Endothelial cell of umbilical vein (primary cell): Measurements from ENCODE around the gene ZNF829. TPM values are rescaled to one million over a fixed set of nuclear protein-coding genes. Genes with fewer than 3 reads are reported as not detected.

Experiments used
- BruUV-seq: library from RNA; stranded (reverse); fragments of 400-500 nt; replicated peaks from 2 replicates; lab custom pipeline; 2021; lab: Mats Ljungman, UMichigan
- CTCF ChIA-PET: fragments of 300-600, 350-600 bp; sonication (Branson Sonifier 250); formaldehyde crosslinking; loops from one replicate; lab custom pipeline; 2021; ENCODE audit warnings: antibody characterized with exemption, inconsistent platforms; lab: Charles Lee
- POLR2A ChIA-PET: fragments of 300-600, 350-600 bp; sonication (Branson Sonifier 250); formaldehyde crosslinking; loops from one replicate; lab custom pipeline; 2021; ENCODE audit warnings: antibody characterized with exemption, inconsistent platforms; lab: Charles Lee
- DNase-seq: peaks from one replicate; pipeline ENCODE4 v3.0.0-alpha.2; 2011; ENCODE audit warnings: low read depth, low spot score
- FAIRE-seq: peaks from 2 replicates; lab custom pipeline; 2011; peaks lifted over from hg19 to GRCh38; lab: Jason Lieb, UNC
- H2AFZ ChIP-seq: 2 replicates; pipeline ENCODE4 v1.6.0; 2012; ENCODE audit warnings: low read depth, low read length, control low read depth, inconsistent platforms
- H3K27ac ChIP-seq: 2 replicates; pipeline ENCODE4 v1.5.1; 2011; ENCODE audit warnings: low read depth, mild to moderate bottlenecking, control low read depth, low read length, moderate library complexity; ENCODE audit not compliant: insufficient read depth
- H3K27me3 ChIP-seq, 2 experiments: 2 replicates each; pipeline versions ENCODE4 v1.6.0 to v1.6.1; 2011; ENCODE audit warnings: low read length in 2 of 2, mixed read lengths in 1 of 2; ENCODE audit not compliant: control insufficient read depth in 2 of 2, insufficient read depth in 2 of 2
- H3K36me3 ChIP-seq, 2 experiments: 2 replicates in 1 of 2; 3 replicates in 1 of 2; pipeline ENCODE4 v1.5.1; 2011; ENCODE audit warnings: low read length in 2 of 2, mild to moderate bottlenecking in 1 of 2, moderate library complexity in 1 of 2; ENCODE audit not compliant: control insufficient read depth in 2 of 2, insufficient read depth in 2 of 2; ENCODE audit errors: extremely low read depth in 1 of 2
- H3K4me1 ChIP-seq: 3 replicates; pipeline ENCODE4 v1.5.1; 2011; ENCODE audit warnings: mild to moderate bottlenecking, low read length; ENCODE audit not compliant: control insufficient read depth, insufficient read depth; ENCODE audit errors: extremely low read depth
- H3K4me2 ChIP-seq: 2 replicates; pipeline ENCODE4 v1.6.1; 2011; ENCODE audit warnings: low read length, control low read depth, mixed read lengths; ENCODE audit not compliant: insufficient read depth
- H3K4me3 ChIP-seq, 3 experiments: fragments of 200-600 bp in 1 of 3; sonication (generic), shearing (Covaris generic) in 1 of 3; replicated peaks in 1 of 3; 2 replicates each; pipeline ENCODE4 v1.5.1; 2011 to 2016; ENCODE audit warnings: control low read depth in 3 of 3, low read length in 3 of 3, mild to moderate bottlenecking in 2 of 3, inconsistent platforms in 1 of 3, low read depth in 1 of 3, moderate library complexity in 1 of 3; ENCODE audit not compliant: insufficient read depth in 1 of 3
- H3K79me2 ChIP-seq: 2 replicates; pipeline ENCODE4 v1.6.0; 2012; ENCODE audit warnings: low read length, inconsistent platforms; ENCODE audit not compliant: control insufficient read depth, insufficient read depth
- H3K9ac ChIP-seq: replicated peaks from 2 replicates; pipeline ENCODE3; 2011; ENCODE audit warnings: low read length, control low read depth; ENCODE audit not compliant: insufficient read depth; ENCODE audit errors: extremely low read depth
- H3K9me1 ChIP-seq: replicated peaks from 3 replicates; pipeline ENCODE4 v1.6.0; 2011; ENCODE audit warnings: mild to moderate bottlenecking, low read length; ENCODE audit not compliant: control insufficient read depth, insufficient read depth; ENCODE audit errors: extremely low read depth
- H3K9me3 ChIP-seq: replicated peaks from 2 replicates; pipeline ENCODE4 v1.5.1; 2012; ENCODE audit warnings: low read length, inconsistent platforms; ENCODE audit not compliant: control insufficient read depth, insufficient read depth
- H4K20me1 ChIP-seq: replicated peaks from 2 replicates; pipeline ENCODE3; 2011; ENCODE audit warnings: mild to moderate bottlenecking, low read length; ENCODE audit not compliant: control insufficient read depth, insufficient read depth; ENCODE audit errors: extremely low read depth
- FOS ChIP-seq: IDR thresholded peaks from 2 replicates; pipeline ENCODE4 v1.6.1; 2011; ENCODE audit warnings: mild to moderate bottlenecking, low read length, moderate library complexity, borderline replicate concordance; ENCODE audit not compliant: insufficient read depth
- JUN ChIP-seq: IDR thresholded peaks from 2 replicates; pipeline ENCODE4 v1.6.1; 2011; ENCODE audit warnings: borderline replicate concordance, low read depth; ENCODE audit not compliant: insufficient read length, insufficient read depth
- POLR2AphosphoS5 ChIP-seq: IDR thresholded peaks from 2 replicates; pipeline ENCODE4 v1.6.1; 2012; ENCODE audit warnings: low read depth, mild to moderate bottlenecking, control low read depth, low read length, moderate library complexity; ENCODE audit not compliant: insufficient read depth
- dilution Hi-C: fragments of 300-500 bp; cut with MboI; formaldehyde crosslinking; loops from one replicate; pipeline ENCODE4 v1.15.0; 2019; ENCODE audit warnings: low sequenced_read_pairs; ENCODE audit not compliant: extremely low pct_ligation_motif_present
- intact Hi-C: fragments of 100-400 bp; cut with micrococcal nuclease; formaldehyde crosslinking; loops from one replicate; pipeline ENCODE4 v1.10.0; 2022
- polyA plus RNA-seq, 4 experiments: library from polyadenylated mRNA; depleted of rRNA in 3 of 4; stranded (reverse) in 3 of 4; unstranded in 1 of 4; fragments of >200 nt; gene quantifications; 2 replicates each; pipeline versions ENCODE4 v1.2.1 to v1.2.3, GENCODE V29; 2011 to 2012; ENCODE audit warnings: missing spikeins in 1 of 4
- total RNA-seq: library from RNA; stranded (reverse); gene quantifications from 2 replicates; pipeline ENCODE4 v1.2.3, GENCODE V29; 2021

The ZNF829 gene
- total and polyA plus RNA-seq, 2 donors (not counting 3 experiments of a cell fraction or from before 2014, with no cell fraction given) = 0.47 to 1.3 TPM

DNA sequence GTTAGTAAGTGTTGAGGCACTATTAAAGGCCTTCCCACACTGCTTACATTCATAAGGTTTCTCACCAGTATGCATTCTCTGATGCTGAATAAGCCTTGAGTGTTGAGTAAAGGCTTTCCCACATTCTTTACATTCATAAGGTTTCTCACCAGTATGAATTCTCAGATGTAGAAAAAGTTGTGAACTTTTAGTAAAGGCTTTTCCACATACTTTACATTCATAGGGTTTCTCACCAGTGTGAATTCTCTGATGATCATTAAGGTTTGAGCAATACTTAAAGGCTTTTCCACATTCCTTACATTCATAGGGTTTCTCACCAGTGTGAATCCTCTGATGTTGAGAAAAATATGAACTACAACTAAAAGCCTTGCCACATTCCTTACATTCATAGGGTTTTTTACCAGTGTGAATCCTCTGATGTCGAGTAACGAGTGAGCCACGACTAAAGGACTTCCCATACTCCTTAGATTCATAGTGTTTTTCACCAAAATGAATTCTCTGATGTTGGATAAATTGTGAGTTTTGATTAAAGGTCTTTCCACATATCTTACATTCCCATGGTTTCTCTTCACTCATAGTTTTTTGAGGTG lies 24.2 kb downstream of the ZNF829 start:
- FAIRE-seq (no peak), DNase-seq (no peak)
- Histone ChIP-seq H3K9ac (no peak overlapping the region), H3K27ac (no peak overlapping the region), H3K4me2 (no peak overlapping the region), H3K36me3 (no peaks in the 10 kb centered on the region), H3K4me3 (no peak overlapping the region), H3K9me3 (peaks cover 15% of the 10 kb centered on the region), H3K4me1 (no peaks in the 10 kb centered on the region), H3K79me2 (no peaks in the 10 kb centered on the region), H3K27me3 (no peaks in the 10 kb centered on the region), H2AFZ (no peak overlapping the region), H3K9me1 (no peaks in the 10 kb centered on the region), H4K20me1 (no peaks in the 10 kb centered on the region)
- TF ChIP-seq JUN = no peak
- TF ChIP-seq FOS = no peak
- POLR2A ChIA-PET = no interaction called here
- dilution Hi-C loops (no loop called here), intact Hi-C loops (no loop called here)
- CTCF ChIA-PET = no interaction called here
- no TSS peak for BruUV-seq

DNA sequence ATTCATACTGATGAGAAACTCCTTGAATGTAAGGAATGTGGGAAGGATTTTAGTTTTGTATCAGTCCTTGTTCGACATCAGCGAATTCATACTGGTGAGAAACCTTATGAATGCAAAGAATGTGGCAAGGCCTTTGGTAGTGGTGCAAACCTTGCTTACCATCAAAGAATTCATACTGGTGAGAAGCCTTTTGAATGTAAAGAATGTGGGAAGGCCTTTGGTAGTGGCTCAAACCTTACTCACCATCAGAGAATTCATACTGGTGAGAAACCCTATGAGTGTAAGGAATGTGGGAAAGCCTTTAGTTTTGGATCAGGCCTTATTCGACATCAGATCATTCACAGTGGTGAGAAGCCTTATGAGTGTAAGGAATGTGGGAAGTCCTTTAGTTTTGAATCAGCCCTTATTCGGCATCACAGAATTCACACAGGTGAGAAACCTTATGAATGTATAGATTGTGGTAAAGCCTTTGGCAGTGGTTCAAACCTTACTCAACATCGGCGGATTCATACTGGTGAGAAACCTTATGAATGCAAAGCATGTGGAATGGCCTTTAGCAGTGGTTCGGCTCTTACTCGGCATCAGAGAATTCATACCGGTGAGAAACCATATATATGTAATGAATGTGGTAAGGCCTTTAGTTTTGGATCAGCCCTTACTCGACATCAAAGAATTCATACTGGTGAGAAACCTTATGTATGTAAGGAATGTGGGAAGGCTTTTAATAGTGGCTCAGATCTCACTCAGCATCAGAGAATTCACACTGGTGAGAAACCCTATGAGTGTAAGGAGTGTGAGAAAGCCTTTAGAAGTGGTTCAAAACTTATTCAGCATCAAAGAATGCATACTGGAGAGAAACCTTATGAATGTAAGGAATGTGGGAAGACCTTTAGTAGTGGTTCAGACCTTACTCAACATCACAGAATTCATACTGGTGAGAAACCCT lies 38.8 kb downstream of the ZNF829 start:
- H3K4me3 ChIP-seq = no peak overlapping the region
- no peaks in the 10 kb centered on the region for H3K9me1 ChIP-seq
- H3K4me2 ChIP-seq = no peak overlapping the region
- H3K79me2 ChIP-seq = no peaks in the 10 kb centered on the region
- no peaks in the 10 kb centered on the region for H4K20me1 ChIP-seq
- no peaks in the 10 kb centered on the region for H3K27me3 ChIP-seq
- ChIA-PET CTCF (no interaction called here), POLR2A (no interaction called here)
- no TSS peak for BruUV-seq
- H3K4me1 ChIP-seq = no peaks in the 10 kb centered on the region
- H3K9me3 ChIP-seq = peaks cover 24% of the 10 kb centered on the region
- dilution Hi-C loops (no loop called here), intact Hi-C loops (no loop called here)
- no peak overlapping the region for H3K27ac ChIP-seq
- TF ChIP-seq POLR2AphosphoS5 (no peak), JUN (no peak)
- no peak overlapping the region for H2AFZ ChIP-seq
- H3K9ac ChIP-seq = no peak overlapping the region
- FAIRE-seq (no peak), DNase-seq (no peak)
- H3K36me3 ChIP-seq = peaks cover 0 to 3% of the 10 kb centered on the region in 2 experiments
